Kidney (tissue), 14 donors: ENCODE data around the gene GSG1L. TPM values are rescaled to one million over a fixed set of nuclear protein-coding genes. Genes with fewer than 3 reads are reported as not detected.

ENCODE experiments used
- DNase-seq, 5 donors: peaks; one replicate each; pipeline ENCODE4 v3.0.0-alpha.2; 2013 to 2020
- FAIRE-seq: peaks from 2 replicates; lab custom pipeline; 2012; peaks lifted over from hg19 to GRCh38; lab: Jason Lieb, UNC
- H3K27ac ChIP-seq, 2 donors: one replicate each; pipeline ENCODE4 v1.7.0; 2013; ENCODE audit warnings: low read depth in 2 of 2, low read length in 2 of 2, inconsistent platforms in 1 of 2
- H3K27me3 ChIP-seq: one replicate; pipeline ENCODE4 v1.7.1; 2013; ENCODE audit warnings: low read length, inconsistent platforms; ENCODE audit not compliant: control insufficient read depth, insufficient read depth
- H3K36me3 ChIP-seq, 3 donors: one replicate each; pipeline versions ENCODE4 v1.7.0 to v1.7.1; 2013; ENCODE audit warnings: low read length in 3 of 3, control low read depth in 1 of 3, inconsistent platforms in 1 of 3; ENCODE audit not compliant: insufficient read depth in 3 of 3, control insufficient read depth in 2 of 3
- H3K4me1 ChIP-seq, 3 donors: one replicate each; pipeline versions ENCODE4 v1.7.0 to v1.7.1; 2013; ENCODE audit warnings: low read length in 3 of 3, inconsistent platforms in 1 of 3, low read depth in 1 of 3; ENCODE audit not compliant: control insufficient read depth in 2 of 3, insufficient read depth in 2 of 3
- H3K4me3 ChIP-seq, 3 donors: one replicate each; pipeline versions ENCODE4 v1.7.0 to v1.8.1; 2013; ENCODE audit warnings: low read length in 3 of 3, control low read depth in 1 of 3, inconsistent platforms in 1 of 3
- H3K9ac ChIP-seq, 3 donors: one replicate each; pipeline versions ENCODE4 v1.7.0 to v1.7.1; 2013; ENCODE audit warnings: low read length in 3 of 3, control low read depth in 1 of 3, inconsistent platforms in 1 of 3
- H3K9me3 ChIP-seq, 3 donors: one replicate each; pipeline versions ENCODE4 v1.7.0 to v1.7.1; 2013; ENCODE audit warnings: low read length in 3 of 3, control low read depth in 1 of 3, inconsistent platforms in 1 of 3; ENCODE audit not compliant: control insufficient read depth in 2 of 3, insufficient read depth in 1 of 3
- intact Hi-C: fragments of 100-400 bp; cut with DNase I; formaldehyde crosslinking; loops from one replicate; pipeline ENCODE4 v1.11.1; 2022
- polyA plus RNA-seq: library from polyadenylated mRNA; stranded (reverse); fragments of 350-450 nt; fragmentation: Illumina TruSeq; extraction: RNeasy Lipid Tissue Mini Kit (QIAGEN cat#74804); gene quantifications from one replicate; pipeline ENCODE4 v1.2.3, GENCODE V29; 2014; ENCODE audit warnings: low read depth, low replicate concordance; ENCODE audit not compliant: insufficient read depth
- total RNA-seq: library from RNA; stranded (reverse); fragmentation: NEBNext Ultra II Directional; extraction: Animal tissue kit (Norgen Biotek cat#: 25700); gene quantifications from one replicate; pipeline ENCODE4 v1.2.1, GENCODE V29; 2021
- TF ChIP-seq, protein P1 (sequence below): IDR thresholded peaks from 3 replicates; pipeline ENCODE4 v1.5.1; 2012; ENCODE audit warnings: mild to moderate bottlenecking, moderate library complexity, borderline replicate concordance; ENCODE audit not compliant: insufficient read depth; ENCODE audit errors: extremely low read depth
- donor health status: control.
- donor health status: control.
- donor health status: control.
- donor health status: control.
- donor health status: control.
- donor health status: DM: yes; HTN: yes; CAD: no.
- donor health status: Normal renal cell carcinoma (clear cell type).

GSG1L gene
- total and polyA plus RNA-seq, 2 donors from 2014 or later: not detected

DNA sequence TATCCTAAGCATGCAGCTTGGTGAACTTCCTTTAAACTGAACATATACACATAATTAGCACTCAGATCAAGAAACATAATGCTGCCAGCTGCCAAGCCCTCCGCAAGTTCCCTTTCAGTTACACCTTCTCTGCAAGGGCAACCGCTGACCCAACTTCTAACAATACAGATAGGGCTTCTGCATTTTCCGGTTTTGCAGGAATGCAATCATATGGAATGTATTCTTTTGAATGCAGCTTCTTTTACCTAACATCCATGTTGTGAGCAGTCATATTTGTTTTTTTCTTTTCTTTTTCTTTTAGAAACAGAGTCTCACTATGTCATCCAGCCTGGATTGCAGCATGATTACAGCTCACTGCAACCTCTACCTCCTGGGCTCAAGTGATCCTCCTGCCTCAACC lies 110.7 kb downstream of the GSG1L start:
- DNase-seq (no peak), FAIRE-seq (no peak)
- H3K9me3 ChIP-seq: peaks cover 0 to 12% (median 0%) of the 10 kb centered on the region in 3 donors
- H3K9ac ChIP-seq: no peak overlapping the region
- intact Hi-C loops: no loop called here
- no peaks in the 10 kb centered on the region for H3K27me3 ChIP-seq
- TF ChIP-seq, protein P1, sequence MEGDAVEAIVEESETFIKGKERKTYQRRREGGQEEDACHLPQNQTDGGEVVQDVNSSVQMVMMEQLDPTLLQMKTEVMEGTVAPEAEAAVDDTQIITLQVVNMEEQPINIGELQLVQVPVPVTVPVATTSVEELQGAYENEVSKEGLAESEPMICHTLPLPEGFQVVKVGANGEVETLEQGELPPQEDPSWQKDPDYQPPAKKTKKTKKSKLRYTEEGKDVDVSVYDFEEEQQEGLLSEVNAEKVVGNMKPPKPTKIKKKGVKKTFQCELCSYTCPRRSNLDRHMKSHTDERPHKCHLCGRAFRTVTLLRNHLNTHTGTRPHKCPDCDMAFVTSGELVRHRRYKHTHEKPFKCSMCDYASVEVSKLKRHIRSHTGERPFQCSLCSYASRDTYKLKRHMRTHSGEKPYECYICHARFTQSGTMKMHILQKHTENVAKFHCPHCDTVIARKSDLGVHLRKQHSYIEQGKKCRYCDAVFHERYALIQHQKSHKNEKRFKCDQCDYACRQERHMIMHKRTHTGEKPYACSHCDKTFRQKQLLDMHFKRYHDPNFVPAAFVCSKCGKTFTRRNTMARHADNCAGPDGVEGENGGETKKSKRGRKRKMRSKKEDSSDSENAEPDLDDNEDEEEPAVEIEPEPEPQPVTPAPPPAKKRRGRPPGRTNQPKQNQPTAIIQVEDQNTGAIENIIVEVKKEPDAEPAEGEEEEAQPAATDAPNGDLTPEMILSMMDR: no peak
- no peak overlapping the region for H3K4me3 ChIP-seq
- H3K27ac ChIP-seq: no peak overlapping the region
- H3K4me1 ChIP-seq: no peaks in the 10 kb centered on the region
- no peaks in the 10 kb centered on the region for H3K36me3 ChIP-seq

DNA sequence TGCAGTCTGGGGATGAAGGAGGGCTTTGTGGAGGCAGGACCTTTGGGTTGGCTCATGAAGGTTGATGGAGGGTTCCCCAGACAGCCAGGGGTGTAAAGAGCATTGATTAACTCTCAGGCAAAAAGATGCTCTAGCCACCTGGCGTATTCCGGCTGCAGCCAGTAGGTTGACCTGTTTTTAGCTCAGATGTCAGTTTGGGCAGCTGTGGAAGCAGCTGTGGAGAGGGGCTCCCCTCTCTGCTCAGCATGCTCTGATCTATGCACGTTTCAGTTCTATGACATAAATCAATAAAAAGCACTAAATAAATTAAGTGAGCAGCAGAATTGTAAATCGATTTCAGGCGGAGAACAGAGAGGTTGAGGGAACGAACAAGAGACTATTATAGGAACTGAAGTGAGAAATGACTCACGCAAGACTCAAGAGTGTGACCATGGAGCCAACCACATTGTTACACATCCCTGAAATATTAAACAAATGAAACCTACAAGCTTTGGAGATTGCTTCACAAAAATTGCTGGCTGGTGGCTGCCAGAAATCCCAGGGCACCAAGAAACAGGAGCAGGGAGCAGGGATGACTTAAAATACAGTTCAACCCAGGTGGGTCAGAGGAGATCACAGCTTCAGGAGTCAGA lies 111.9 kb downstream of the GSG1L start:
- no peak for DNase-seq
- intact Hi-C loops: no loop called here
- TF ChIP-seq, protein P1: no peak
- no peaks in the 10 kb centered on the region for H3K4me1 ChIP-seq
- no peak overlapping the region for H3K9ac ChIP-seq
- peaks cover 0 to 6% (median 0%) of the 10 kb centered on the region in 3 donors for H3K9me3 ChIP-seq
- no peaks in the 10 kb centered on the region for H3K27me3 ChIP-seq
- no peaks in the 10 kb centered on the region for H3K36me3 ChIP-seq
- H3K27ac ChIP-seq: no peak overlapping the region
- FAIRE-seq: no peak
- no peak overlapping the region for H3K4me3 ChIP-seq

DNA sequence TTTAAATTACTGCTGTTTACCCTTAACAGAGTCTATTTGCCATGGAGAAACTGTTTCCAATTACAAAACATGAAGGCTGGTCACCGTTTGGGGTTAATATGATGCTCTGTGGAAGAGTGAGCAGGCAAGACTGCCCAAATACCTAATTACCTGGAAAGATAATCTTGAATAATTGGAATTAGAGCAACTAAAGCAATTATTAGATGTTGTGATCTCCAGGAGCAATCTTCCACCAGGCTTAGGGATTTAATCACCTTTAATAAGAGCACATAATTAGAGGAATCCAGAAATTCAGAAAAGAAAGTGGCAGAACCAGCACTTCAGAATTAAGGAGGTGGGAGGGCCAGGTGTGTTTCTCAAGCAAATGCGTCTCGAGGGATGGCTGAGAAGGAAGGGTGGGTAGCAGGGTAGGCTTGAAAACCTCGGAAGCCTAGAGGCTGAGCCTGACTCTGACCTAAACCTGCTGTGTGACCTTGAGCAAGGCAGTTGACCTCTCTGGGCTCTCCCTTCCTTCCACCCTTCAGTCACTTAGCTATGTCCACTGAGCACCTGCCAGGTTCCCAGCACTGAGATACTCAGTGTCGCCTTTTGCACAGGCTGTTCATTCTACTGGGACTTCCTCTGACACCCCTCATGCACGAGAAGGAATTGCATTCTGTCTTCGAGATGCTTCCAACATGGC lies 113.2 kb downstream of the GSG1L start:
- TF ChIP-seq, protein P1: no peak
- Histone ChIP-seq H3K9me3 (peaks cover 0 to under 1% (median 0%) of the 10 kb centered on the region in 3 donors), H3K9ac (no peak overlapping the region), H3K4me3 (no peak overlapping the region), H3K27me3 (no peaks in the 10 kb centered on the region), H3K27ac (no peak overlapping the region), H3K36me3 (no peaks in the 10 kb centered on the region), H3K4me1 (no peaks in the 10 kb centered on the region)
- intact Hi-C loops: no loop called here
- no peak for DNase-seq
- FAIRE-seq: no peak
